Left ventricle myocardium inferior (tissue), 1 donor: ENCODE data around the gene NCAPH2. TPM values are rescaled to one million over a fixed set of nuclear protein-coding genes. Genes with fewer than 3 reads are reported as not detected.
"Not testable (repeated sequence)": the region's sequence is repeated elsewhere in the genome, so short reads cannot be mapped to it uniquely, and the experiment has no call there.

Experiments used
- DNase-seq: peaks from one replicate; pipeline ENCODE4 v3.0.0-alpha.2; 2020
- H3K27ac ChIP-seq: fragments of 200-600 bp; replicated peaks from 2 replicates; pipeline ENCODE4 v1.8.0; 2021
- H3K27me3 ChIP-seq: fragments of 200-600 bp; 2 replicates; pipeline ENCODE4 v1.8.0; 2021; ENCODE audit warnings: low read depth
- H3K36me3 ChIP-seq: fragments of 200-600 bp; 2 replicates; pipeline ENCODE4 v1.8.0; 2021
- H3K4me1 ChIP-seq: fragments of 200-600 bp; 2 replicates; pipeline ENCODE4 v1.8.0; 2021
- H3K4me3 ChIP-seq: fragments of 200-600 bp; 2 replicates; pipeline ENCODE4 v1.8.0; 2021; ENCODE audit warnings: mild to moderate bottlenecking, moderate library complexity
- H3K9me3 ChIP-seq: fragments of 200-600 bp; replicated peaks from 2 replicates; pipeline ENCODE4 v1.8.0; 2021
- CTCF ChIP-seq: fragments of 200-600 bp; IDR thresholded peaks from 2 replicates; pipeline ENCODE4 v1.8.0; 2021; ENCODE audit warnings: antibody characterized with exemption, mild to moderate bottlenecking, borderline replicate concordance
- intact Hi-C: fragments of 100-400 bp; cut with micrococcal nuclease; formaldehyde crosslinking; loops from one replicate; pipeline ENCODE4 v1.11.0; 2022
- total RNA-seq: library from RNA; stranded (reverse); fragmentation: NEBNext Ultra II Directional; extraction: Animal tissue kit (Norgen Biotek cat#: 25700); gene quantifications from one replicate; pipeline ENCODE4 v1.2.1, GENCODE V29; 2021
- donor health status: DM: no; HTN: yes; CAD: no; lungs with severe emphysema.

Gene NCAPH2
- total RNA-seq, 1 donor from 2014 or later = 27.7 TPM

GRCh38 chr22:50519151-50519550 lies 11.1 kb downstream of the NCAPH2 start:
- no peak for TF ChIP-seq CTCF
- Histone ChIP-seq H3K36me3 (peaks cover 77% of the 10 kb centered on the region), H3K4me3 (no peak overlapping the region), H3K27ac (no peak overlapping the region), H3K4me1 (peaks cover 9% of the 10 kb centered on the region), H3K9me3 (no peaks in the 10 kb centered on the region), H3K27me3 (no peaks in the 10 kb centered on the region)
- no peak for DNase-seq
- intact Hi-C loops = no loop called here

GRCh38 chr22:50520184-50520583 lies 12.2 kb downstream of the NCAPH2 start:
- DNase-seq, H3K4me3 ChIP-seq, H3K27ac ChIP-seq, H3K9me3 ChIP-seq, intact Hi-C loops, H3K27me3 ChIP-seq: not testable (repeated sequence)
- Histone ChIP-seq H3K4me1 (peaks cover 19% of the 10 kb centered on the region), H3K36me3 (peaks cover 77% of the 10 kb centered on the region)

- peaks cover 24% of the 10 kb centered on the region for H3K4me1 ChIP-seq
- H3K27me3 ChIP-seq = no peaks in the 10 kb centered on the region
- TF ChIP-seq CTCF = no peak
- intact Hi-C loops = no loop called here
- H3K4me3 ChIP-seq = no peak overlapping the region
- H3K27ac ChIP-seq = no peak overlapping the region
- no peak for DNase-seq
- H3K36me3 ChIP-seq = peaks cover 77% of the 10 kb centered on the region
- H3K9me3 ChIP-seq = no peaks in the 10 kb centered on the region
These were observed 12.9 kb downstream of the NCAPH2 start for GRCh38 chr22:50520826-50521453.

- Histone ChIP-seq H3K4me1 (peaks cover 32% of the 10 kb centered on the region), H3K27ac (no peak overlapping the region), H3K36me3 (peaks cover 72% of the 10 kb centered on the region), H3K27me3 (no peaks in the 10 kb centered on the region), H3K4me3 (no peak overlapping the region), H3K9me3 (no peaks in the 10 kb centered on the region)
- DNase-seq = no peak
- no peak for TF ChIP-seq CTCF
- intact Hi-C loops = no loop called here
These were observed 13.7 kb downstream of the NCAPH2 start for GRCh38 chr22:50521710-50522109.

GRCh38 chr22:50522208-50522805 lies 14.3 kb downstream of the NCAPH2 start:
- no peaks in the 10 kb centered on the region for H3K27me3 ChIP-seq
- no peak for DNase-seq
- H3K36me3 ChIP-seq = peaks cover 67% of the 10 kb centered on the region
- no peak overlapping the region for H3K4me3 ChIP-seq
- H3K27ac ChIP-seq = no peak overlapping the region
- H3K4me1 ChIP-seq = peaks cover 38% of the 10 kb centered on the region
- intact Hi-C loops = no loop called here
- no peaks in the 10 kb centered on the region for H3K9me3 ChIP-seq
- TF ChIP-seq CTCF = no peak

- Histone ChIP-seq H3K4me1 (peaks cover 44% of the 10 kb centered on the region), H3K27ac (no peak overlapping the region), H3K27me3 (no peaks in the 10 kb centered on the region), H3K36me3 (peaks cover 61% of the 10 kb centered on the region), H3K4me3 (no peak overlapping the region), H3K9me3 (no peaks in the 10 kb centered on the region)
- no peak for DNase-seq
- intact Hi-C loops = no loop called here
- no peak for TF ChIP-seq CTCF
These were observed 14.9 kb downstream of the NCAPH2 start for GRCh38 chr22:50522806-50523438.
